H7 (cell line): ENCODE measurements around the gene OSBPL8. TPM values are rescaled to one million over a fixed set of nuclear protein-coding genes. Genes with fewer than 3 reads are reported as not detected.
"Not testable (repeated sequence)": the region's sequence is repeated elsewhere in the genome, so short reads cannot be mapped to it uniquely, and the experiment has no call there.

Experiments used
- DNase-seq: peaks from one replicate; pipeline ENCODE4 v3.0.0; 2012
- H3K27me3 ChIP-seq: 2 replicates; pipeline ENCODE4 v1.6.0; 2011; ENCODE audit warnings: mild to moderate bottlenecking, low read length; ENCODE audit not compliant: control insufficient read depth, insufficient read depth
- H3K36me3 ChIP-seq: replicated peaks from 2 replicates; pipeline ENCODE4 v1.5.1; 2011; ENCODE audit warnings: low read length; ENCODE audit not compliant: control insufficient read depth, insufficient read depth
- H3K4me3 ChIP-seq: 2 replicates; pipeline ENCODE4 v1.5.1; 2011; ENCODE audit warnings: low read depth, mild to moderate bottlenecking, control low read depth, low read length, moderate library complexity; ENCODE audit not compliant: insufficient read depth
- total RNA-seq: library from RNA; depleted of rRNA; stranded (reverse); fragments of >200 nt; shearing (Covaris generic); gene quantifications from 2 replicates; pipeline ENCODE4 v1.2.3, GENCODE V29; 2014

Gene OSBPL8
- total RNA-seq, 1 experiment from 2014 or later, result 32.5 TPM

GRCh38 chr12:76489737-76490136 lies 69.8 kb downstream of the OSBPL8 start:
- Histone ChIP-seq H3K4me3 (no peak overlapping the region), H3K36me3 (no peaks in the 10 kb centered on the region), H3K27me3 (no peaks in the 10 kb centered on the region)
- no peak for DNase-seq

- Histone ChIP-seq H3K4me3 (no peak overlapping the region), H3K27me3 (no peaks in the 10 kb centered on the region), H3K36me3 (no peaks in the 10 kb centered on the region)
- DNase-seq, result no peak
These were observed 73.6 kb downstream of the OSBPL8 start for GRCh38 chr12:76486011-76486410.

GRCh38 chr12:76480796-76481195 lies 78.8 kb downstream of the OSBPL8 start:
- Histone ChIP-seq H3K27me3 (no peaks in the 10 kb centered on the region), H3K36me3 (no peaks in the 10 kb centered on the region), H3K4me3 (no peak overlapping the region)
- DNase-seq, result no peak

DNA sequence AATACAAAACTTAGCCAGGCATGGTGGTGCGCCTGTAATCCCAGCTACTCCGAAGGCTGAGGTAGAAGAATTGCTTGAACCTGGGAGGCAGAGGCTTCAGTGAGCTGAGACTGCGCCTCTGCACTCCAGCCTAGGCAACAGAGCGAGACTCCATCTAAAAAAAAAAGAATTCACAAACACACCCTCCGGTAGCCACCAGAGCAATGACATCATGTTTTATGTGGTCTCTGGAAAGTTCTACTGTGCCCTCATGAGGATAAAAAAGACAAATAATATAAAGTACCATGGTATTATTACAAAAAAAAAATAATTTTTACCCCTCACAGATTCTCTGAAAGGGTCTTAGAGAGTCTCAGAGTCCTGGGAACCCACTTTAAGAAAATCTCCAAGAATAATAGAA lies 81.5 kb downstream of the OSBPL8 start:
- DNase-seq, result no peak
- Histone ChIP-seq H3K36me3 (no peaks in the 10 kb centered on the region), H3K27me3 (no peaks in the 10 kb centered on the region), H3K4me3 (no peak overlapping the region)

- not testable (repeated sequence) for H3K27me3 ChIP-seq, DNase-seq, H3K36me3 ChIP-seq, H3K4me3 ChIP-seq
These were observed 86.7 kb downstream of the OSBPL8 start for GRCh38 chr12:76472862-76473261.

- Histone ChIP-seq H3K4me3 (no peak overlapping the region), H3K27me3 (no peaks in the 10 kb centered on the region), H3K36me3 (no peaks in the 10 kb centered on the region)
- DNase-seq, result no peak
These were observed 88.0 kb downstream of the OSBPL8 start for GRCh38 chr12:76471579-76471978.

GRCh38 chr12:76470028-76470939 lies 89.3 kb downstream of the OSBPL8 start:
- no peak for DNase-seq
- no peak overlapping the region for H3K4me3 ChIP-seq
- H3K27me3 ChIP-seq, result no peaks in the 10 kb centered on the region
- no peaks in the 10 kb centered on the region for H3K36me3 ChIP-seq

GRCh38 chr12:76464631-76465166 lies 94.9 kb downstream of the OSBPL8 start:
- no peak for DNase-seq
- Histone ChIP-seq H3K36me3 (no peaks in the 10 kb centered on the region), H3K4me3 (no peak overlapping the region), H3K27me3 (no peaks in the 10 kb centered on the region)

DNA sequence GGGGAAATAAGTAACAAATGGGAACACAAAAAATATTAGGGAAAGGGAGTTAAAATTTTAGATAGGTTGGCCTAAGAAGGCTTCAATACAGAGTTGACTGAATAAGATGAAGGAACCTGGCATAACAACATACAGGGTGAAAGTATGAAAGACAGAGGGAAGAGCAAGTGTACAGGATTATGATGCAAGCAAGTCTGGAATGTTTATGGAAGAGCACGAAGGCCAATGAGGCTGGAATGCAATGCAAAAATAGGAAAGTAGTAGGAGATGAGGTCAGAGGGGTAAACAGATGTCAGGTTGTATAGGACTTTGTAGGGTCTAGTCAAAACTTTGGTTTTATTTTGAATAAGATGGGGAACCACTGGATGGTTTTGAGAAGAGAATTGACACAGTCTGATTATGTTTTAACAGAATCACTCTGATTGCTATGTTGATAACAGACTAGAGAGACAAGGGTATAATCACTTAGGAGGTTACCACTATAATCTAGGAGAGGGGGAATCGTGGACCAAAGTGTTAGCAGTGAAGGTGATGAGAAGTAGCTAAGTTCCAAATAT lies 96.8 kb downstream of the OSBPL8 start:
- Histone ChIP-seq H3K36me3 (no peaks in the 10 kb centered on the region), H3K4me3 (no peak overlapping the region), H3K27me3 (no peaks in the 10 kb centered on the region)
- DNase-seq, result no peak

GRCh38 chr12:76460807-76461206 lies 98.8 kb downstream of the OSBPL8 start:
- H3K4me3 ChIP-seq, result no peak overlapping the region
- no peak for DNase-seq
- no peaks in the 10 kb centered on the region for H3K27me3 ChIP-seq
- no peaks in the 10 kb centered on the region for H3K36me3 ChIP-seq

DNA sequence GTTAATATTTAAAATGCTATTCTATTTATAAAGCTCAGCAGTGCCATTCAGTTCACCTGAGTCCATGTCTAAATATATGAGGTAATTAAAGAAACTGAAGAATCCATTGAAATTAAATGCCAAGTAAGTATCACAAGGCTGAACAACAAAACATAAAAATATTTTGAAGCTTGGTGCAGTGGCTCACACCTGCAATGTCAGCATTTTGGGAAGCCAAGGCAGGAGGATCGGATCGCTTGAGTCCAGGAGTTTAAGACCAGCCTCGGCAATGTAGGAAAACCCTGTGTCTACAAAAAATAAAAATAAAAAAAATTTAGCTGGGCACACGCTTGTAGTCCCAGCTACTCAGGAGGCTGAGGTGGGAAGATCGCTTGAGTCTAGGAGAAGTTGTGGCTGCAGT lies 101.8 kb downstream of the OSBPL8 start:
- no peak for DNase-seq
- Histone ChIP-seq H3K27me3 (no peaks in the 10 kb centered on the region), H3K4me3 (no peak overlapping the region), H3K36me3 (no peaks in the 10 kb centered on the region)

DNA sequence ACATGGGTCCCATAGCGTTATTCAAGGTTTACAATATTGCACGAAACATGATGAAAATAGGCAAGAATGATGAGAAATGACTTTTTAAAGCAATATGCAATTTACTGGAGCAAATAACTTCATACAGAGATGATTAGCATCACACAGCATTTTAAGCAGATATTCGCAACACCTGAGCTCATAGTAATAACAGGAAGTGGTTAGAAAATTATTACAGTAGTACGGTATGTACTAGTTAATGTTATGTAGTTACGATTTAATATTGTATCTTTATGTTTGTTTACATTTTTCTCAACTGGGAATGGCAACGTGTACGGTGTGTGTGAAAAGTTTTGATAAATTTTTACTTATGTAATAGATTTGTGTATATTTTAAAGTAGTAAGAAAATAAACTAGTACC lies 102.6 kb downstream of the OSBPL8 start:
- H3K4me3 ChIP-seq, result no peak overlapping the region
- DNase-seq, result no peak
- H3K27me3 ChIP-seq, result no peaks in the 10 kb centered on the region
- no peaks in the 10 kb centered on the region for H3K36me3 ChIP-seq

DNA sequence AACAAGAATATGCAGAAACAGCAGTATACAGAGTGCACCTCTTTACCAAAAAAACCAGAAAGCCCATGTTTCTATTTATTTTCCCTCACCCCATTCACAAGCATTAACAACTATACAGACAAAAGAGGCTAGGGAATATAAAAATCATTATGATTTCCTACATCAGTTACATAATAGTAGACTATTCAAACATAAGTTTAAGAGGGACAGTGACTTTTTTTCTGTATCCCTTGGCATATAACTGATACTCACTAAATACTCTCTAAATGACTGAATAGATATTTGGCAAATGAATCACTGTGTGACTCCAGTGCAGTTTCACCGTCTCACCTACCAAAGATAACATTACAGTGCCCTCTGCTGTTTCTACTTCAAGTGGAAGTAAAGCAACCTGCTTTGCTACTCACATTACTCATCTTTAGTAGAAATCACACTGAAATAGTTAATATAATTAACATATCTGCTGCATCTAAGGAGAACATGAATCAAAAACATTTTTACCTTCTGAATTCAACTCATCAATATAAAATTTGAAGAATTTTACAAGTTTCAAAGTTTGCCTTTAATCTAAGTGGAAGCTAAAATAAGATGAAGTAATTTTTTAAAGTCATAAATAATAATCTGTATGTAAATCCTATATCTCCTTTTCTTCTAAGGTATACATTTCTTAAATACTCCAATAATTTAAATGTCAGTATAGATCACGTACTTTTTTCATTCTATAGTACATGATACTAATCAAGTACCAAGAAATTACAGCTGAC lies 103.8 kb downstream of the OSBPL8 start:
- no peak overlapping the region for H3K4me3 ChIP-seq
- DNase-seq, result peak; percentile 8
- H3K27me3 ChIP-seq, result no peaks in the 10 kb centered on the region
- H3K36me3 ChIP-seq, result no peaks in the 10 kb centered on the region

DNA sequence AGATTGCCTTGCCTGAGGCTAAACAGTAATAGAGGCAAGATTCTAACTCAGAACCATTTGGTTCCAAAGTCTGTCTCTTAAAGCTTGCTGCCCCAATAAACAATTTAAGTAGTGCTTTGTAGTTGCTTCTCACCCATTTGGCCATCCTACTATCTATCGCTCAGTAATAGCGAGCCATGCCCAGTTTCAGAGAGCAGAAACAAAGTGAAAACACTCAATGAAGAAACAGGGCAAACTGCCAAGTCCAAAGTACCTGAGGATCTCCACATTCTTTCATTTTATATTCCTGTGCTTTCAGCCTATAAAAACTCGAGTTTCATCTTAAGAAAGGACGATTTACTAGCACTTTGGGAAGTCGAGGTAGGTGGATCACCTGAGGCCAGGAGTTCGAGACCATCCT lies 108.0 kb downstream of the OSBPL8 start:
- Histone ChIP-seq H3K36me3 (no peaks in the 10 kb centered on the region), H3K4me3 (no peak overlapping the region), H3K27me3 (no peaks in the 10 kb centered on the region)
- no peak for DNase-seq

DNA sequence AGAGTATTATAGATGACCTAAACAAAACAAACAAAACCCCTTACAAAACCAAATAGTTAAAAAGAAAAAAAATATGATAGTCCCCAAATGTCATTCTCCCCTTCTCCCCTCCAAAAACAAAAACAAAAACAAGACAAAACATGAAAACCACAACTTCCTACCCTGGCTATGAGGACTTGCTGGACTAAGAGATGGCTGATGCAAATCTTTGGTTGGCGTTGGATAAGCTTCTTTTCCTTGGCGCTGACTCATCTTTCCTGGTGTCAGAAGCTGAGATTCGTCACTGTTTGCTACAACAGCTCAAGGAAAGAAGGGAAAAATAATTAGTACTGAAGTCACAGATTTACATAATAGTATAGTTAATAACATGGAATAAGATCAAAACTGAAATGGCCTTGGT lies 108.9 kb downstream of the OSBPL8 start:
- DNase-seq, result no peak
- H3K36me3 ChIP-seq, result no peaks in the 10 kb centered on the region
- no peak overlapping the region for H3K4me3 ChIP-seq
- no peaks in the 10 kb centered on the region for H3K27me3 ChIP-seq
